Neural cell (in vitro differentiated cells): ENCODE results near the gene NISCH. TPM values are rescaled to one million over a fixed set of nuclear protein-coding genes. Genes with fewer than 3 reads are reported as not detected.

Experiments
- H2AFZ ChIP-seq: fragments of 200-600, 300-800 bp; sonication (generic), shearing (Covaris generic); 2 replicates; pipeline ENCODE4 v1.6.0; 2014; ENCODE audit warnings: low read depth, mild to moderate bottlenecking, antibody characterized with exemption, low read length, moderate library complexity
- H3F3A ChIP-seq: fragments of 200-600 bp; shearing (Covaris generic); 2 replicates; pipeline ENCODE4 v1.6.1; 2016; ENCODE audit warnings: mild to moderate bottlenecking, moderate library complexity, mixed read lengths, antibody characterized with exemption, low read length; ENCODE audit not compliant: insufficient read depth, poor library complexity, severe bottlenecking
- H3K27ac ChIP-seq: fragments of 200-600, 300-800 bp; sonication (generic), shearing (Covaris generic); 2 replicates; pipeline ENCODE4 v1.5.1; 2014; ENCODE audit warnings: mild to moderate bottlenecking, low read length, moderate library complexity
- H3K27me3 ChIP-seq: fragments of 300-800, 200-600 bp; sonication (generic), shearing (Covaris generic); 2 replicates; pipeline ENCODE4 v1.6.0; 2014; ENCODE audit warnings: mild to moderate bottlenecking, low read depth, low read length, moderate library complexity; ENCODE audit not compliant: insufficient read depth
- H3K36me3 ChIP-seq: fragments of 300-800, 200-600 bp; sonication (generic), shearing (Covaris generic); 2 replicates; pipeline ENCODE4 v1.5.1; 2014; ENCODE audit warnings: mild to moderate bottlenecking, antibody characterized with exemption, low read length, moderate library complexity; ENCODE audit not compliant: insufficient read depth
- H3K4me2 ChIP-seq: fragments of 300-800, 200-600 bp; sonication (generic), shearing (Covaris generic); 2 replicates; pipeline ENCODE4 v1.6.0; 2014; ENCODE audit warnings: mild to moderate bottlenecking, low read length
- H3K4me3 ChIP-seq: fragments of 300-800, 200-600 bp; sonication (generic), shearing (Covaris generic); 2 replicates; pipeline ENCODE4 v1.5.1; 2014; ENCODE audit warnings: mild to moderate bottlenecking, low read length, moderate library complexity
- H3K79me2 ChIP-seq: fragments of 200-600 bp; shearing (Covaris generic); replicated peaks from 2 replicates; pipeline ENCODE4 v1.6.0; 2014; ENCODE audit warnings: mild to moderate bottlenecking, low read length, moderate library complexity; ENCODE audit not compliant: insufficient read depth
- H3K9ac ChIP-seq: fragments of 300-800, 200-600 bp; sonication (generic), shearing (Covaris generic); 2 replicates; pipeline ENCODE4 v1.6.1; 2016; ENCODE audit warnings: mild to moderate bottlenecking, low read length, mixed read lengths
- H3K9me2 ChIP-seq: fragments of 200-600 bp; shearing (Covaris generic); 2 replicates; pipeline ENCODE4 v1.6.1; 2016; ENCODE audit warnings: mild to moderate bottlenecking, low read length, mixed read lengths; ENCODE audit not compliant: insufficient read depth
- H3K9me3 ChIP-seq: fragments of 200-600, 300-800 bp; sonication (generic), shearing (Covaris generic); 2 replicates; pipeline ENCODE4 v1.6.1; 2016; ENCODE audit warnings: mild to moderate bottlenecking, mixed run types, low read length, moderate library complexity, mixed read lengths
- H4K20me1 ChIP-seq: fragments of 200-600 bp; shearing (Covaris generic); 2 replicates; pipeline ENCODE4 v1.6.1; 2016; ENCODE audit warnings: mild to moderate bottlenecking, mixed run types; ENCODE audit not compliant: insufficient read depth
- CTCF ChIP-seq: fragments of 450-650 bp; IDR thresholded peaks from 2 replicates; pipeline ENCODE4 v1.5.1; 2014; ENCODE audit warnings: antibody characterized with exemption, mild to moderate bottlenecking, moderate library complexity; ENCODE audit not compliant: poor library complexity, severe bottlenecking
- EP300 ChIP-seq: fragments of 450-650 bp; conservative IDR thresholded peaks from 2 replicates; pipeline ENCODE4 v1.6.1; 2014; ENCODE audit warnings: antibody characterized with exemption, mild to moderate bottlenecking, moderate library complexity; ENCODE audit not compliant: poor library complexity, severe bottlenecking
- EZH2 ChIP-seq: fragments of 200-600, 300-800 bp; shearing (Covaris generic), sonication (generic); IDR thresholded peaks from 2 replicates; pipeline ENCODE4 v1.6.1; 2014; ENCODE audit warnings: antibody characterized with exemption, low read length, borderline replicate concordance, mild to moderate bottlenecking; ENCODE audit not compliant: insufficient read depth, poor library complexity, severe bottlenecking
- MXI1 ChIP-seq: fragments of 450-650 bp; conservative IDR thresholded peaks from 2 replicates; pipeline ENCODE4 v1.6.1; 2014; ENCODE audit warnings: antibody characterized with exemption, mild to moderate bottlenecking; ENCODE audit not compliant: poor library complexity, severe bottlenecking
- POLR2AphosphoS5 ChIP-seq: IDR thresholded peaks from 2 replicates; pipeline ENCODE4 v1.6.1; 2012
- RAD21 ChIP-seq: fragments of 450-650 bp; conservative IDR thresholded peaks from 2 replicates; pipeline ENCODE4 v1.6.1; 2014; ENCODE audit warnings: antibody characterized with exemption, mild to moderate bottlenecking, moderate library complexity
- REST ChIP-seq: IDR thresholded peaks from 2 replicates; pipeline ENCODE4 v1.6.1; 2012; ENCODE audit warnings: borderline replicate concordance
- SMC3 ChIP-seq: fragments of 450-650 bp; conservative IDR thresholded peaks from 2 replicates; pipeline ENCODE4 v1.6.1; 2014; ENCODE audit warnings: antibody characterized with exemption, mild to moderate bottlenecking, moderate library complexity; ENCODE audit not compliant: poor library complexity
- TAF1 ChIP-seq: IDR thresholded peaks from 2 replicates; pipeline ENCODE4 v1.6.1; 2012; ENCODE audit warnings: low read depth
- polyA plus RNA-seq: library from polyadenylated mRNA; depleted of rRNA; stranded (reverse); fragments of >200 nt; gene quantifications from 2 replicates; pipeline ENCODE4 v1.2.3, GENCODE V29; 2014

The NISCH gene
- polyA plus RNA-seq, 1 donor from 2014 or later, result 88.9 TPM

- no peak overlapping the region for H3K27ac ChIP-seq
- no peaks in the 10 kb centered on the region for H3K9me3 ChIP-seq
Observed at GRCh38 chr3:52468336-52468735, 12.9 kb downstream of the NISCH start.

GRCh38 chr3:52469001-52469400, 13.6 kb downstream of the NISCH start:
- H4K20me1 ChIP-seq, result no peaks in the 10 kb centered on the region
- H3K27me3 ChIP-seq, result no peaks in the 10 kb centered on the region
- H3K36me3 ChIP-seq, result peaks cover 14% of the 10 kb centered on the region
- H3K79me2 ChIP-seq, result peaks cover 15% of the 10 kb centered on the region
- no peak overlapping the region for H2AFZ ChIP-seq
- no peak overlapping the region for H3K27ac ChIP-seq
- no peak overlapping the region for H3K9ac ChIP-seq
- no peak overlapping the region for H3K4me3 ChIP-seq
- H3K9me3 ChIP-seq, result no peaks in the 10 kb centered on the region
- TF ChIP-seq EZH2 (no peak), SMC3 (no peak)
- H3K4me2 ChIP-seq, result no peak overlapping the region
- H3F3A ChIP-seq, result no peaks in the 10 kb centered on the region
- no peaks in the 10 kb centered on the region for H3K9me2 ChIP-seq

More at GRCh38 chr3:52468336-52468735, 12.9 kb downstream of the NISCH start:
- Histone ChIP-seq H3K79me2 (peaks cover 15% of the 10 kb centered on the region), H3K9me2 (no peaks in the 10 kb centered on the region), H2AFZ (no peak overlapping the region), H4K20me1 (no peaks in the 10 kb centered on the region), H3K36me3 (peaks cover 14% of the 10 kb centered on the region), H3K4me2 (no peak overlapping the region), H3K4me3 (no peak overlapping the region), H3K27me3 (no peaks in the 10 kb centered on the region), H3K9ac (no peak overlapping the region), H3F3A (no peaks in the 10 kb centered on the region)
- TF ChIP-seq TAF1 (no peak), EP300 (no peak), REST (no peak)

GRCh38 chr3:52470920-52471319, 15.5 kb downstream of the NISCH start:
- H3K4me3 ChIP-seq, result no peak overlapping the region
- no peak overlapping the region for H3K27ac ChIP-seq
- H3K36me3 ChIP-seq, result peaks cover 14% of the 10 kb centered on the region

More at GRCh38 chr3:52470920-52471319, 15.5 kb downstream of the NISCH start:
- no peak for TF ChIP-seq MXI1
- TF ChIP-seq EP300, result no peak
- TF ChIP-seq RAD21, result no peak
- no peak for TF ChIP-seq CTCF
- no peak for TF ChIP-seq TAF1
- no peak for TF ChIP-seq REST
- no peak for TF ChIP-seq SMC3
- no peak for TF ChIP-seq POLR2AphosphoS5
- TF ChIP-seq EZH2, result no peak
- H3F3A ChIP-seq, result no peaks in the 10 kb centered on the region
- no peak overlapping the region for H3K9ac ChIP-seq
- H3K9me3 ChIP-seq, result no peaks in the 10 kb centered on the region
- no peaks in the 10 kb centered on the region for H3K9me2 ChIP-seq
- H3K27me3 ChIP-seq, result no peaks in the 10 kb centered on the region
- H3K79me2 ChIP-seq, result peaks cover 12% of the 10 kb centered on the region
- H4K20me1 ChIP-seq, result no peaks in the 10 kb centered on the region
- no peak overlapping the region for H3K4me2 ChIP-seq
- no peak overlapping the region for H2AFZ ChIP-seq
